GM13976 (cell line): ENCODE results near the gene PRPF40A.

Source experiments
- DNase-seq: peaks from one replicate; pipeline ENCODE4 v3.0.0; 2012; ENCODE audit warnings: low spot score
- CTCF ChIP-seq: IDR thresholded peaks from 2 replicates; pipeline ENCODE4 v1.5.1; 2012; ENCODE audit warnings: borderline replicate concordance, mild to moderate bottlenecking; ENCODE audit not compliant: insufficient read depth; ENCODE audit errors: extremely low read depth, missing control alignments, control extremely low read depth
- in situ Hi-C: fragments of 300-500 bp; cut with MboI; formaldehyde crosslinking; loops from one replicate; pipeline ENCODE4 v1.12.0; 2022; ENCODE audit warnings: low sequenced_read_pairs, mixed read lengths, inconsistent platforms; ENCODE audit not compliant: unreplicated experiment

Gene PRPF40A

DNA sequence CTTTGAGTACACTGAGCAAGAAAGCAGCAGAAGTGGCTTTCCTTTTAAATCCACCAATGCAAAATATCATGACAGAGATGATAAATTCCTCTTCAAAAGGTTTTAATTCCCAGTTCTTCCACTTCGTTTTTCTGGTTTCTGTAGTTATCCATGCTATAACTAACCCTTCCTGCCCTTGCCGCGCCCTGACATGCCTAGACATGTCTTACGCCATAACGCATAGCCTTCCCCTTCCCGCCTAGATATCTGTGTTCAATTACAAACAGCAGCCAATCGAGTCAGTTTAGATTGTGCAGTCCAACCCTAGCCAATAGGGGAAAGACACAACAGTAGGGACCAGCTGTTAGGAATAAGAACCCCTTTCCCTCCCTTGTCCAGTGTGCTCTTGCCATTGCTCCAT, 16.1 kb downstream of the PRPF40A start:
- no peak for DNase-seq
- TF ChIP-seq CTCF: no peak
- in situ Hi-C loops: no loop called here

DNA sequence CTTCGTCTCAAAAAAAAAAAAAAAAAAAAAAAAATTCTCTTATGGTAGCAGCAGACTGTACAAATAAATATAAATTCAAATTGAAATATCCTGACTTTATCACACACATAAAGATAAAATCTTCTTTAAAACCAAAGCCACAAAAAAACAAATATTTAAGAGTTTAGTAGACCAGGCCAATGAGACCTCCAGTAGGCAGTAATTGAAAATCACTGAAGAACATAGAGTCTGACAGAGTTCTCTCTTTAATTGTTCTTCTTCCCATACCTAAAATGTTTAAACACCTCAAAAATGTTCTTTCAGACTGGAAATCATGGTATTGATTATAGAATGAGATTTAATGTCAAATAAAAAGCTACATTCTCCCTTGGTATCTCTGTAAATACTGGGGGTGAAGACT, 20.8 kb downstream of the PRPF40A start:
- TF ChIP-seq CTCF: no peak
- no peak for DNase-seq
- in situ Hi-C loops: no loop called here

DNA sequence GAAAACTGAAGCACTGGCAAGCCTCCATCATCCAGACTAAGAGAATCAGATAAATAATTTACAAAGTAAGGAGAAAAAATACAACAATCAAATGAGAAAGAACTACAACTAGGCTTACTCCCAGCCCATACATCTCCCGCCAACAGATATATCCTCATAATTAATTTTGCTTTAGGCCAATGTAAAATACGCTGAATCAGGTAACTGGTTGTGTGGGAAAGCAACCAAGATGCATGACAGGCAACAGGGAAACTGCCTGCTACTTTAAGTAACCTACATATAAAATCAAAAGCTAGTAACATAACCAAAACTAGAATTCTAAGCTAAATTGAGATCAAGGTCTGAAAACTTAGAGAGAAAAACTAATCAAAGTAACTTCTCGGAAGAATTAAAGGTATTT, 21.5 kb downstream of the PRPF40A start:
- in situ Hi-C loops: no loop called here
- TF ChIP-seq CTCF: no peak

GRCh38 chr2:152694161-152694661, 23.1 kb downstream of the PRPF40A start:
- TF ChIP-seq CTCF: no peak
- no peak for DNase-seq
- in situ Hi-C loops: no loop called here

More for the DNA sequence above, 21.5 kb downstream of the PRPF40A start:
- no peak for DNase-seq

- no peak for TF ChIP-seq CTCF
- peak; percentile 30 for DNase-seq
- in situ Hi-C loops: no loop called here
These were observed 24.2 kb downstream of the PRPF40A start for GRCh38 chr2:152693033-152693432.

DNA sequence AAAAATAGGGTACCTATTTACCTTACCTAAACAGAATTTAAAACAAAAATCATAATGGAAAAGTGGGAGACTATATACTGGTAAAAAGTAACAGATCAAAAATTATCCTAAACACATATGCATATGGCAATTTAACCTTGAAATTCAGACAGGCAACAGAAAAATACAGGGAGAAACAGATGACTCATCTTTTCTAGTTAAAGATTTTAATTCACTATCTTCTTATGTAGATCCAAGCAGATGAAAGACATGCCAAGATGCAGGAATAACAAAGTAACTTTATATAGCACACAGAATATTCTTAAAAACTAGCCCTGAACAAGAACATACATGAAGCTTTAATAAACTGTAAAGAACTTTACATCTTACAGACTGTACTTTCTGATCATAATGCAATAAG, 30.9 kb downstream of the PRPF40A start:
- no peak for DNase-seq
- in situ Hi-C loops: no loop called here
- no peak for TF ChIP-seq CTCF

GRCh38 chr2:152683400-152683799, 33.9 kb downstream of the PRPF40A start:
- no peak for TF ChIP-seq CTCF
- in situ Hi-C loops: no loop called here
- no peak for DNase-seq
